Gastrocnemius medialis (tissue), 4 donors: ENCODE results near the gene MAD1L1. TPM values are rescaled to one million over a fixed set of nuclear protein-coding genes. Genes with fewer than 3 reads are reported as not detected.

Source experiments
- ATAC-seq, 2 donors: fragments of 150-250 bp; one replicate each; pipeline ENCODE4 v1.9.1; 2016
- DNase-seq, 2 donors: peaks; one replicate each; pipeline ENCODE4 v3.0.0-alpha.2; 2019
- H3K27ac ChIP-seq, 4 donors: fragments of 200-600 bp; sonication (generic); 1 replicate in 1 of 4; 2 replicates in 3 of 4; pipeline ENCODE4 v1.5.1; 2016 to 2018; ENCODE audit warnings: mild to moderate bottlenecking in 2 of 4, moderate library complexity in 1 of 4
- H3K27me3 ChIP-seq, 3 donors: fragments of 200-600 bp; sonication (generic) in 2 of 3; 1 replicate in 1 of 3; 2 replicates in 2 of 3; pipeline versions ENCODE4 v1.5.1 to v1.6.0; 2016 to 2019; ENCODE audit warnings: mild to moderate bottlenecking in 1 of 3, moderate library complexity in 1 of 3
- H3K36me3 ChIP-seq, 2 donors: fragments of 200-600 bp; sonication (generic) in 1 of 2; one replicate each; pipeline ENCODE4 v1.5.1; 2017 to 2018
- H3K4me1 ChIP-seq, 2 donors: fragments of 200-600 bp; sonication (generic) in 1 of 2; one replicate each; pipeline ENCODE4 v1.5.1; 2016 to 2017; ENCODE audit warnings: mild to moderate bottlenecking in 2 of 2
- H3K4me3 ChIP-seq, 4 donors: fragments of 200-600 bp; sonication (generic) in 3 of 4; 1 replicate in 1 of 4; 2 replicates in 3 of 4; pipeline ENCODE4 v1.5.1; 2016 to 2019; ENCODE audit warnings: mild to moderate bottlenecking in 2 of 4
- H3K9me3 ChIP-seq, 3 donors: fragments of 200-600 bp; sonication (generic) in 2 of 3; 1 replicate in 1 of 3; 2 replicates in 2 of 3; pipeline ENCODE4 v1.5.1; 2016 to 2019
- CTCF ChIP-seq, 5 experiments: fragments of 450-650 bp in 3 of 5; fragments of 200-600 bp in 2 of 5; sonication (generic) in 2 of 5; IDR thresholded peaks in 4 of 5; conservative IDR thresholded peaks in 1 of 5; 1 replicate in 4 of 5; 2 replicates in 1 of 5; pipeline ENCODE4 v1.5.1; 2016 to 2019; ENCODE audit warnings: antibody characterized with exemption in 5 of 5, mild to moderate bottlenecking in 3 of 5, moderate library complexity in 3 of 5
- POLR2A ChIP-seq, 2 donors: fragments of 450-650 bp; IDR thresholded peaks; one replicate each; pipeline ENCODE4 v1.6.1; 2017; ENCODE audit warnings: antibody characterized with exemption in 2 of 2, mild to moderate bottlenecking in 2 of 2, moderate library complexity in 2 of 2
- in situ Hi-C, 4 donors: fragments of 200-750 bp; cut with MboI; loops; one replicate each; pipeline versions ENCODE4 v1.15.0 to v1.8.0; 2017; ENCODE audit warnings: low sequenced_read_pairs in 4 of 4
- intact Hi-C: fragments of 100-400 bp; cut with DNase I; formaldehyde crosslinking; loops from one replicate; pipeline ENCODE4 v1.15.1; 2023; ENCODE audit warnings: low total_unique reads
- total RNA-seq, 4 donors: library from RNA; depleted of rRNA; stranded (reverse); fragments of >200 nt; gene quantifications; one replicate each; pipeline versions ENCODE4 v1.1.0 to v1.2.3, GENCODE V29; 2016

MAD1L1 gene
- 10 to 100 TPM; 19.7 to 32.4 (median 22.7) TPM for total RNA-seq

GRCh38 chr7:2232766-2233520 is at the start of gene MAD1L1:
TSS of gene MAD1L1 (minus strand) at chr7:2232945. CDS start at chr7:2230133, 2,812 bp downstream.
- TF ChIP-seq CTCF (IDR thresholded peaks at IDR 0.05 in 4 of 5, conservative IDR thresholded peaks at IDR 0.05 in 1 of 5) (no peak), POLR2A (IDR thresholded peaks at IDR 0.05) (peak in 1 of 2 donors; percentile 12)
- peaks cover 0 to 48% of the 10 kb centered on the region in 2 donors for H3K36me3 ChIP-seq

GRCh38 chr7:2282185-2282751 is 49.5 kb upstream of the MAD1L1 start:
- Histone ChIP-seq H3K27me3 (no peaks in the 10 kb centered on the region), H3K36me3 (no peaks in the 10 kb centered on the region), H3K4me3 (no peak overlapping the region), H3K9me3 (no peaks in the 10 kb centered on the region), H3K4me1 (no peaks in the 10 kb centered on the region), H3K27ac (no peak overlapping the region)
- DNase-seq = no peak
- intact Hi-C loops (no loop called here), in situ Hi-C loops (no loop called here)
- TF ChIP-seq CTCF (IDR thresholded peaks at IDR 0.05 in 4 of 5, conservative IDR thresholded peaks at IDR 0.05 in 1 of 5) (no peak), POLR2A (IDR thresholded peaks at IDR 0.05) (no peak)
- no peak for ATAC-seq

More at GRCh38 chr7:2232766-2233520, at the start of gene MAD1L1:
- intact Hi-C loops = loop anchor here (1.0 to 5.0 kb wide), 4 partner anchors 9 to 169 kb away; partner anchors contain the start of genes CHST12, EIF3B, MRM2 and NUDT1
- Histone ChIP-seq H3K4me1 (peaks cover 16 to 22% of the 10 kb centered on the region in 2 donors), H3K27me3 (no peaks in the 10 kb centered on the region), H3K27ac (peak within 1 kb of the TSS; percentile 73 to 86 (median 80)), H3K4me3 (peak within 1 kb of the TSS; percentile 82 to 99 (median 92)), H3K9me3 (no peaks in the 10 kb centered on the region)
- in situ Hi-C loops = no loop called here
- ATAC-seq (peak; percentile 95), DNase-seq (peak; percentile 69 to 78)

GRCh38 chr7:2281541-2281940 is 48.8 kb upstream of the MAD1L1 start:
- intact Hi-C loops = no loop called here
- ATAC-seq = no peak
- TF ChIP-seq POLR2A (IDR thresholded peaks at IDR 0.05) = no peak
- no peak for TF ChIP-seq CTCF (IDR thresholded peaks at IDR 0.05 in 4 of 5, conservative IDR thresholded peaks at IDR 0.05 in 1 of 5)
- Histone ChIP-seq H3K36me3 (no peaks in the 10 kb centered on the region), H3K4me1 (no peaks in the 10 kb centered on the region), H3K27ac (no peak overlapping the region), H3K9me3 (no peaks in the 10 kb centered on the region), H3K27me3 (no peaks in the 10 kb centered on the region), H3K4me3 (no peak overlapping the region)
- DNase-seq = no peak
- in situ Hi-C loops = no loop called here

- ATAC-seq = no peak
- in situ Hi-C loops = no loop called here
These were observed 47.7 kb upstream of the MAD1L1 start for GRCh38 chr7:2280424-2280823.

More at GRCh38 chr7:2280424-2280823, 47.7 kb upstream of the MAD1L1 start:
- no peaks in the 10 kb centered on the region for H3K27me3 ChIP-seq
- no peaks in the 10 kb centered on the region for H3K9me3 ChIP-seq
- no peak for DNase-seq
- no peak for TF ChIP-seq CTCF (IDR thresholded peaks at IDR 0.05 in 4 of 5, conservative IDR thresholded peaks at IDR 0.05 in 1 of 5)
- TF ChIP-seq POLR2A (IDR thresholded peaks at IDR 0.05) = no peak
- intact Hi-C loops = no loop called here
- H3K27ac ChIP-seq = no peak overlapping the region
- no peaks in the 10 kb centered on the region for H3K4me1 ChIP-seq
- no peaks in the 10 kb centered on the region for H3K36me3 ChIP-seq
- H3K4me3 ChIP-seq = no peak overlapping the region
